ENCODE results near the gene SMS.

The SMS gene

GRCh38 chrX:21912220-21912619 is 28.3 kb upstream of the SMS start:
- no peak for TF ChIP-seq FOXP2 (optimal IDR thresholded peaks at IDR 0.05; ENCODE audit: borderline replicate concordance, extremely low read depth, extremely low read length, insufficient read depth)
- TF ChIP-seq POLR2AphosphoS5 (IDR thresholded peaks at IDR 0.05; ENCODE audit: low read depth, low read length) = no peak
- TF ChIP-seq TAF1 (IDR thresholded peaks at IDR 0.05; ENCODE audit: borderline replicate concordance, insufficient read depth, low read length) = no peak
- no peak for TF ChIP-seq SIN3A (IDR thresholded peaks at IDR 0.05; ENCODE audit: borderline replicate concordance, insufficient read depth, low read length)

- TF ChIP-seq SIN3A (IDR thresholded peaks at IDR 0.05; ENCODE audit: borderline replicate concordance, insufficient read depth, low read length) = no peak
- no peak for TF ChIP-seq REST (IDR thresholded peaks at IDR 0.05; ENCODE audit: insufficient read depth in 1 of 2, low read depth in 2 of 2, low read length in 2 of 2)
- TF ChIP-seq TAF1 (IDR thresholded peaks at IDR 0.05; ENCODE audit: borderline replicate concordance, insufficient read depth, low read length) = no peak
- no peak for TF ChIP-seq FOXP2 (optimal IDR thresholded peaks at IDR 0.05; ENCODE audit: borderline replicate concordance, extremely low read depth, extremely low read length, insufficient read depth)
- TF ChIP-seq POLR2AphosphoS5 (IDR thresholded peaks at IDR 0.05; ENCODE audit: low read depth, low read length) = no peak
These were observed 27.5 kb upstream of the SMS start for GRCh38 chrX:21912989-21913388.

- TF ChIP-seq TAF1 (IDR thresholded peaks at IDR 0.05; ENCODE audit: borderline replicate concordance, insufficient read depth, low read length) = no peak
- TF ChIP-seq FOXP2 (optimal IDR thresholded peaks at IDR 0.05; ENCODE audit: borderline replicate concordance, extremely low read depth, extremely low read length, insufficient read depth) = no peak
- no peak for TF ChIP-seq SIN3A (IDR thresholded peaks at IDR 0.05; ENCODE audit: borderline replicate concordance, insufficient read depth, low read length)
- no peak for TF ChIP-seq POLR2AphosphoS5 (IDR thresholded peaks at IDR 0.05; ENCODE audit: low read depth, low read length)
- no peak for TF ChIP-seq REST (IDR thresholded peaks at IDR 0.05; ENCODE audit: insufficient read depth in 1 of 2, low read depth in 2 of 2, low read length in 2 of 2)
These were observed 14.4 kb upstream of the SMS start for GRCh38 chrX:21926116-21926515.

- TF ChIP-seq FOXP2 (optimal IDR thresholded peaks at IDR 0.05; ENCODE audit: borderline replicate concordance, extremely low read depth, extremely low read length, insufficient read depth) (no peak), POLR2AphosphoS5 (IDR thresholded peaks at IDR 0.05; ENCODE audit: low read depth, low read length) (no peak), TAF1 (IDR thresholded peaks at IDR 0.05; ENCODE audit: borderline replicate concordance, insufficient read depth, low read length) (no peak), REST (IDR thresholded peaks at IDR 0.05; ENCODE audit: insufficient read depth in 1 of 2, low read depth in 2 of 2, low read length in 2 of 2) (no peak), SIN3A (IDR thresholded peaks at IDR 0.05; ENCODE audit: borderline replicate concordance, insufficient read depth, low read length) (no peak)
These were observed 13.8 kb upstream of the SMS start for GRCh38 chrX:21926527-21927278.

- TF ChIP-seq POLR2AphosphoS5 (IDR thresholded peaks at IDR 0.05; ENCODE audit: low read depth, low read length) (no peak), FOXP2 (optimal IDR thresholded peaks at IDR 0.05; ENCODE audit: borderline replicate concordance, extremely low read depth, extremely low read length, insufficient read depth) (no peak), REST (IDR thresholded peaks at IDR 0.05; ENCODE audit: insufficient read depth in 1 of 2, low read depth in 2 of 2, low read length in 2 of 2) (no peak), TAF1 (IDR thresholded peaks at IDR 0.05; ENCODE audit: borderline replicate concordance, insufficient read depth, low read length) (no peak), SIN3A (IDR thresholded peaks at IDR 0.05; ENCODE audit: borderline replicate concordance, insufficient read depth, low read length) (no peak)
These were observed 11.3 kb upstream of the SMS start for GRCh38 chrX:21929209-21929608.
